Activated CD8-positive, alpha-beta memory T cell treated with anti-CD3 and anti-CD28 coated beads for 1 hour (primary cell): ENCODE measurements around the gene SPSB3.

Experiments
- DNase-seq, 2 donors: peaks; one replicate each; pipeline ENCODE4 v3.0.0-alpha.2; 2020; ENCODE audit warnings: low read depth in 1 of 2; ENCODE audit errors: extremely low read depth in 1 of 2

Gene SPSB3

DNA sequence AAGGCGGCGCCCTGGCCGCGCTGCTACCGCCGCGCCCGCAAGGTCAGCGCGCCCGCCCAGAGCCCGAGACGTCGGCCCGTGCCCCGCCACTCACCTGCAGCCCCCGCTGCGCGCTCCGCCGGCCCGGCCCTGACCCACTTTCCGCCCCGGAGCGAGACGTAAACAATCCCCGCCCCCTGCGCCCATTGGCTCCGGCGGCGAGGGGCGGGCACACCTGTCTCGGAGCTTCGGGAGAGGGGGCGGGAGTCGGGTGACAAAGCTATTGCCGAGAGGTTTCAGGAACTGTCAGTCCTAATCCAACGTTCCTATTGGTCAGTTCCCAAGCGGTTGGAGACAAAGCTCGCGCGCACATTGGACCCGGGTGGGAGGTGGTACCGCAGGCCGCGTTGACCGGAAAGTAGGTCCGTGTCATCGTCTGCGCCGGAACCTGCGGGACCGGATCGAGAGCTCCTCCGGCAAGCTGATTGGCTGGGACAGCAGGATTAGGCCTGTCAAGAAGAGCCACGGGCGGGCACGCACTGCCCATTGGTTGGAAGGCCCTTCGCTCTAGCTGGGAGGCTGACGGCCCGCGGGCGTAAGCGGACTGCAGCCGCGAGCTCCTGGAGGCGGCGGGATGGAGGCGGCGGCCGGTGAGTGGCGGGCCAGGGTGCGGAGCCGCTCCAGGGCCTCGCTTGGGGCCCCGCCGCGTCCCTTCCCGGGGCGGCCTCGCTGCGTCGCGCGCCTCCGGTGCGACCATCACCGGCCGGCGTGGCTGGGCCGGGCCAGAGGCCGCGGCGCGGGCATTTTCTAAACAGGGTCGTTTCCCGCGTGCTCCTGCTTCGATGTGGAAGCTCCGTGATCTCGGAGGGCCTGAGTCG lies at the start of gene SPSB3, which contains the start of gene NUBP2:
SPSB3 (minus strand) TSS at position 164 of the 857 bp plus-strand sequence. CDS start 1,088 bp downstream, outside the sequence.
NUBP2 (plus strand) TSS at position 553 of the 857 bp plus-strand sequence; CDS start at position 614, 61 bp downstream.
- peak; percentile 94 for DNase-seq

DNA sequence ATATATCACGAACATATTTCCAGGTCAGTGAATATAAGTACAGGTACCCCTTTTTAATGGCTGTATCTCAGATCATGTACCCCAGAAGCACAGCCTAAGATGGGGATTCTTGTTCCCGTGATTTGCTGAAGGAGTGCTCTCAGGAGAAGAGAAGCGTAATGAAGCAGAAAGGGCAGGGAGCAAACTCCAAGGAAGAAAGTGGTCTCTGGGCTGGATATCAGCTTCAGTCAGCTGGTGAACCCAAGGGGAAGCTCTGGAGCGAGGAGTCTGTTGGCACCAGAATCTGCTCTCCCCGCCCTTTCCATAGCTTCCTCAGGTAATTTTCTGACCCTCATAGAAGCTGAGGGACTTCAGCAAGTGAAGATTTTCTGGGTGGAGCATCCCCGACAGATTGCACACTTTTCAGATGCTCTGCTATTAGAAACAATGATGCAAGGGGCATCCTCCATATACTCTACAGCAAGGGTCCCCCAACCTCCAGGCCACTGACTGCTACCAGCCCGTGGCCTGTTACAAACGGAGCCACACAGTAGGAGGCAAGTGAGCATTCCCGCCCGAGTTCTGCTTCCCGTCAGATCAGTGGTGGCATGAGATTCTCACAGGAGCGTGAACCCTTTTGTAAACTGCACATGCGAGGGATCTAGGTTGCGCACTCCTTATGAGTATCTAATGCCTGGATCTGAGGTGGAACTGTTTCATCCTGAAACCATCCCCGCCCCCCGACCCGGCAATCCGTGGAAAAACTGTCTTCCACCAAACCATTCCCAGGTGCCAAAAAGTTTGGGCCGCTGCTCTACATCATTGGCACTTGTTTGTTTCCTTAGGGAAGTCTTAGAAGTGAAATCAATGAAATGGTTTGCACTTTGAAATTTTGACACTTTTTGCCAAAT lies 49.1 kb upstream of the SPSB3 start:
- no peak for DNase-seq

DNA sequence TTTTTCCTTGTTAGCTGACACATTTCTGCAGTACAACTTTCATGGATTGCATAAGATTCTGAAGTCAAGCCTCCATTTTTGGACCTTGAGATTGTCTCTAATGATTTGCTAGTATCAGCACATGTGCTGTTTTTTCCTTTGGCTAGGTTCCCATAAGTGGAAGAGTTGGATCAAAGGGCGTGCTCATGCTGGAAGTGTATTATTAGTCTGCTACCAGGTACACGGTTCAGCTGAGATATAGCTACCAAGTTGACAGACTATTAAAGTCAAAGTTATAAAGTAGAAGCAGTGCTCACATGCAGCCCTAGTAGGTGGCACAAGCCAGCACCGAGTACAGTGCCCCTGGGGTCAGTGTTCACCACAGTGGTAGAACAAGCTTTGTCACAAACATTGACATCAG lies 47.8 kb upstream of the SPSB3 start:
- no peak for DNase-seq

DNA sequence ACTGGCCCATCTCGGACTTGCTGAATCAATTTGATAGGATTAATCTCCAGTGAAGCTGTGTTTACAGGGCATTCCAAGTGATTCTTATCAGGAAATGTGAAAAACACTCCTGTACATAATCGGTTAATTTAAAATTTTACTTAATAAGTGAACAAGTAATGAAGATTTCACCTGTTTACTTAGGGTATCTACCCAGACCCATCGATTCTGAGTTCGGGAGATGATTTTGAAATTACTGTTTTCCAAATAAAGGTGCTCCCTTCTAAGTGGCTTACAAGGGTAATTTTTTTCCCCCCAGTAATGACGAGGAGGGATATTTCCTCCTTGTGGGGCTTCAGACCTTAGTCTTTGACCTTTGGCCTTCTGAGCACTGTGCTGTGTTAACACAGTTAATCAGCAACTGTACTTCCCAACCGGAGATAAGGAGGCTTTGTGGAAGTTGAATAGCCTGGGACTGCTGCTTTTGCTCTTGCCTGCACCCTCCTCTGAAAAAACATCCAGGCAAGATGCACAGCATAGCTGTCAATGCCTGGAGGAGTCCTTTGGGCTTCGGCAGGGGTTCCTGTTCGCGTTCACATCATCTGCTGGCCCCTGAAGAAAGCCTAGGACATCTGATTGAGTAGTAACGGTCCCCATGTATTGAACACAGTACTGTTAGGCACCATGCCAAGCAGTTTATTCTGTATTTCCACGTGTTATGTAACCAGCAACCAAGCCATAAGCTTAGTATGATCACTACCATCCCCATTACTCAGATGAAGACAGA lies 46.5 kb upstream of the SPSB3 start:
- no peak for DNase-seq

DNA sequence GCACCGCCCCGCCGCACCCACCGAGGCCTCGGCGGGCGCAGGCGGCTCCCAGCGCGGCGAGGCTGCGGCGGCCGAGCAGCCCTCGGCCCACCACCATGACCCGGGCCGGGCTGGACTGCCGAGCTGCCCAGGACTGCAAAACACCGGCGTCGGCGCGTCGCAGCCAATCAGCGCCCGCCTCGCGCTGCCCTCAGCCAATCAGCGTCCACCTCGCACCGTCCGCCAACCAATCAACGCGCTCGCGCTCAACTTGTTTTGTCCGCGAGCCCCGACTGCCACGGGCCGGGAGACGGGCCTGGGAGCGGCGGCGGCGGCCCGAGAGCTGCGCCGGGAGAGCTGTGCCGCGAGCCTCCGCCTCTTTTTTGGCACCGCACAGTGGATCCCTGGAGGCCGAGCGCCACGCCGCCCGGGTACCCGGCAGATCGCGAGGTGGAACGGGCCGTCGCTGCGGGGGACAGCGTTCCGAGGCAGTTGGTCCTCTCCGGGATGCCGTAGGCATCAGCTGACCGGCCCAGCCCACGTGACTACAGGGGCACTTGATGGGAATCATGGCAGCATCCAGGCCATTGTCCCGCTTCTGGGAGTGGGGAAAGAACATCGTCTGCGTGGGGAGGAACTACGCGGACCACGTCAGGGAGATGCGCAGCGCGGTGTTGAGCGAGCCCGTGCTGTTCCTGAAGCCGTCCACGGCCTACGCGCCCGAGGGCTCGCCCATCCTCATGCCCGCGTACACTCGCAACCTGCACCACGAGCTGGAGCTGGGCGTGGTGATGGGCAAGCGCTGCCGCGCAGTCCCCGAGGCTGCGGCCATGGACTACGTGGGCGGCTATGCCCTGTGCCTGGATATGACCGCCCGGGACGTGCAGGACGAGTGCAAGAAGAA lies 44.6 kb upstream of the SPSB3 start, which contains the start of the genes FAHD1 and HAGH:
FAHD1 (plus strand) TSS at position 516 of the 883 bp plus-strand sequence; CDS start at position 549, 33 bp downstream.
HAGH (minus strand) TSS at position 135 of the 883 bp plus-strand sequence; CDS start at position 97, 38 bp downstream.
- DNase-seq = peak; percentile 70 to 83

DNA sequence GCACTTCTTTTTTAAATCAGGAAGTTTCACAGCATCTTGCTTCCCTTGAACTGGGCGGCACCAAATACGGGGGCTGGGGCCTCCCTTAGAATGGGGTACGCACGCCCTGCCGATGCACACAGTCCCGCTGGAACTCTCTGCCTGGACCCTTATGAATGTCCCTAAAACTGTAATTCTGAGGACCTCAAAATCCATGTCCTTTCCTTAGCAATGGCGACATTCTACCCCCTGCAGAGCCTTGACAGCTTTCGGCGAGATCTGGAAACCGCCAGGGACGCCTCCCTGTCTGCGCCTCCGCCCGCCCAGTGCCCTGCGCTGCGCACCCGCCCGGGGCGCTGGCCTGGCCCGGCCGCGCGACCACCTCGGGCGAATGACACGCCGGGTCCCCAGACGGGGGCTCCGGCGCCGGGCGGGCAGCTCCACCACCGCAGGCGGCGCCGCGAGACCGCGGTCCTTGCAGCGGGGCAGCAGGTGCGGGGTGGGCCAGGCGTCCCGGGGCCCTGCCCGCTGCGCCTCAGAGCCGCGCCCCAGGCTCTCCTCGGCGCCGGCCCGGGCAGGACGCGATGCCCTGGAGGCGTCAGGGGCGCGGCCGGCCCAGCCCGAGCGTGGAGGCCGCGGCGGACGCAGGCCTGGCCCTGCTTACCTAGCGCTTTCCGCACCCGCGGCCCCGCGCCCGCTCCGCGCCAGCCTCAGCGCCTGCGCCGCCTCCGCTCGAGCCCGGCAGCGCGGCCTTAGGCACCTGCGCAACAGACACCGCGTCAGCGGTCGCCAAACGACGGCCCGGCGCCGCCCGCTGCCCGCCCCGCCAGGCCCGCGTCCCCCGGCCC lies 43.7 kb upstream of the SPSB3 start:
- DNase-seq = peak; percentile 25 to 58

DNA sequence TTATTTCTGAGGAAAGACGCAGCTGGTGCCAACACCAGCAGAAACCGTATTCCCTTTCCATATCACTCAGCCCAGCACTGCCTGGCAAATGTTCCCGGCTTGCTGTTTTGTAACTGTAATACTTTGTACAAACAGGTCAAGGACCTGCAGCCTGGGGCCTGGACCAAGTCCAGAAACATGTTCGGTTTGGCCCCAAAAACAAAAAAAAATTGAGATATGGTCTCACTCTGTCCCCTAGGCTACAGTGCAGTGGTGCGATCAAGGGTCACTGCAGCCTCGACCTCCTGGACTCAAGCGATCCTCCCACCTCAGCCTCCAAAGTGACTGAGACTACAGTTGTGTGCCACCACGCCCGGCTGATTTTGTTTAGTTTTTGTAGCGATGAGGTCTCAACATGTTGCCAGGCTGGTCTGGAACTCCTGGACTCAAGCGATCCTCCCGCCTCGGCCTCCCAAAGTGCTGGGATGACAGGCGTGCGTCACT lies 43.1 kb upstream of the SPSB3 start:
- no peak for DNase-seq

DNA sequence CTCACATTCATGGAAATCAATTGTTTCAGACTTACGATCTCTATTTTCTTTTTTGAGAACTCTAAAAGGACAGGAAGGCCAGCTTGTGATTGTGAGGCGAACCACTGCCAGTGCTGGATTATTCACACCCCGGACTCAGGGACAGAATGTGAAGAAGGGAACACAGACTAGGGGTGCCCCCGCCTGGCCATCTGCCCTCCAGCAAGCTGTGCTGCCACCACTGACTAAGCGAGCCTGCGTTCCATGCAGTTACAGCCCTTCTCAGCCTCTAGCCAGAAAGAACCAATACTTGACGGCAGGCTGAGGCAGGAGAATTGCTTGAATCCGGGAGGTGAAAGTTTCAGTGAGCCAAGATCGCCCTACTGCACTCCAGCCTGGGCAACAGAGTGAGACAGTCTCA lies 41.5 kb upstream of the SPSB3 start:
- no peak for DNase-seq

DNA sequence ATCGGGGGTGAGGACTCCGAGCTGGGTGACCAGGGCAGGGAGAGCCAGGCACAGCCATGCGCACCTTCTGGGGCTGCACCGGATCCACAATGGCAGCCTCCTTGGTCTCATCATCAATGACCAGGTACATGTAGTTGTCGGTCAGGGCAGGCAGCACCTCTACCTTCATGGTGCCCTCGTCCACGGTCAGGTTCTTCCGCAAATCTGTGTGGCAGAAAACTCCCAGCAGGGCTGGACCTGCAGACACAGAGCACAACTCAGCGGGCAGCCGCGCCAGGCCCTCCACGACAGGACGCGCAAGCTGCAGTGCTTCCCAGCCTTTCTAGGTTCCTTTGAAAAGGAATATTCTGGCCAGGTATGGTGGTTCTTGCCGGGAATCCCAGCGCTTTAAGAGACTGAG lies 40.4 kb upstream of the SPSB3 start:
- no peak for DNase-seq

DNA sequence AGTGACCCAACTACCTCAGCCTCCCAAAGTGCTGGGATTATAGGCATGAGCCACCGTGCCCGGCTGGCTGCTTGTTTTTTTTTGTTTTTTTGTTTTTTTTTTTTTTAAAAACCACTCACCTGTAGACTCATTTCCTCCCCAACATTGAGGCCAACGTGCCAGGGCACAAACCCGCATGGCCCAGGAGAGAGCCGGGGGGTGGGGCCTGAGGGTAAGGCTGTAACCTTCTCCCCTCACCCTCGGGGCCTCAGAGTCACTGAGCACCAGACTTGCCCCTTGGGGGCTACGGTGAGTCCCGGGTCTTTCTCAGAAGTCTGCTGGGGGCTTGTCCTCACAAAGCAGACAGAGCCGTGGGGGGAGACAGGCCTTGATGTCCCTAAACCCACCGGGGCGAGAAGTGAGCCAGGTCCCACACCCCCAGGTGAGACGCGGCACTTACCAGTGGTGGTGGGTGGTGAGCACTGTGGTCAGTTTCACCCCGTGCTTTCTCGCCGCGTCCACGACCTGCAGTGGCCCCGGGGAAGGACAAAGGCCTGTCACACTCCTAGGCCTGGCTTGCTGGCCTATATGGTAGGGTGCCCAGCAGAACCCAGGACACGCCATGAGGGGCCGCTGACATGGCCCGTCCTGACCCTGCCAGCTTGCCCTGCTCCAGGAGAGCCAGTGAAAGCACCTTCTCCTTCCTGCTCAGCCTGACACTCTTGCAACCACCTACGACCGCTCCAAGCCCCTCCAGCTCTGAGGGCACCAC lies 39.7 kb upstream of the SPSB3 start:
- no peak for DNase-seq

DNA sequence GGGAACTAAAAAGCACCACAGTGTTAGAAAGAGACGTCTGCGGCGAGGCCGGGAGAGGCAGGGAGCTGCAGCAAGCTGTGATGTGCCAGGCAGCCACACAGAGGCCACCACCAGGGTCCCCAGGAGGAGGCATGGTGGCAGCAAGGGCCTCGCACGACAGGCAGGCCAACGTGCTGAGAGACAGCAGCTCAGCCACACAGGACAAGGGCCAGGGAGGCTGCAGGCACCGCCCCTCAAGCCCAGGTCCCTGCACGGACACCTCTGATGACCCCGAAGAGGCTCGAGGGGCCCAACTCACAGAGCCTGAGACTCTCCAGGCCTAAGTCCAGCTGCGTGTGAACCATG lies 38.5 kb upstream of the SPSB3 start:
- DNase-seq = no peak

DNA sequence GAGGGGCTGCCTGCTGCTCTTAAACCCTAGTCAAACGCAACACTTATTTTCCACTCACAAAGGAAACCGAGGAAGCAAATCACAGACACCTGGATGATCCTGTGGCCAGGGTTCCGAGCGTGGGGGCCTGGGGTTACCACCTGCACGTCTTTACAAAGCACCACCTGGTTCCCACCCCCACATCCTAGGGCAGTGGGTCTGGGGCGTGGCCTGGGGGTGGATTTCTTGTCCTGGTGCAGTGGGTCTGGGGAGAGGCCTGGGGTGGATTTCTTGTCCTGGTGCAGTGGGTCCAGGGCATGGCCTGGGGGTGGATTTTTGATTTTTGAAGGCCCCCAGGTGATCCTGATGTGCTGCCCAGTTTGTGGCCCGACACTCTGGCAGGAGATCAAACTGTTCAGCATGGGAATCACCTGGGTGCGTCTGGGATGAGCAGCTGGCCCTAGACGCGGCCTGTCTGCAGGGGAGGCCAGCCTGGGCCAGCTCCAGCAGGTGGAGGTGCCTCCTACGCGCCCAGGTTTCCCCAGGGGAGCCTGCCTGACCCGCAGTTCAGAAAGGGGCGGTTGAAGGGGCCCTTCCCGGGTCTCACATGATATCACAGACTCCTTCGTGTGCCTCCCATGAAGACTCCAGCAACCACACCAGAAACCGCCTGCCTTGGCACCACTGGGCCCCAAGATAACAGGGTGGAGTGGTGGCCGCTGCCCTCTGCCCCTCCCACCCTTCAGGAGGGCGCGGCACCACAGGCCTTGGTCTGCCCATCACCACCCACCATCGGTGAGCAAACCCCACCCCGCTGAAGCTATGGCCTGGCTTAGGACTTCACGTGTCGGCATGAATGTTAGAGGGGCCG lies 38.0 kb upstream of the SPSB3 start:
- no peak for DNase-seq

DNA sequence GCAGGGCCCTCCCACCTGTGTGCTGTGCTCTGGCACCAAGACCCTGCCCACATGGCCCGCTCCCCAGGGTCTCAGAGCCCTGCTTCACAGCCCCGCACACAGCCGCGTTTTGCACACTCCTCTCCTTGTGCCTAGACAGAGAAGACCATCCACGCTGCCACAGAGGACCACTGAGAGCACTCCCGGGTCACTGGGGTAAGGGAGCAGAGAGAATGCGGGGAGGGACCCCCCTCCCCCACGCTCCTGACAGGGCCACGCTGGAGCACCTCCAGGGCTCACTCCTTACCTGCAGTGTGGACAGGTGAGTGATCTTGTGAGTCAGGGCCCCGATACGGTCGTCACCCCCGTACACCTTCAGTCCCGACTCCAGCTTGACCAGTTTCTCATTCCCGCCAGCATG lies 37.2 kb upstream of the SPSB3 start:
- no peak for DNase-seq

DNA sequence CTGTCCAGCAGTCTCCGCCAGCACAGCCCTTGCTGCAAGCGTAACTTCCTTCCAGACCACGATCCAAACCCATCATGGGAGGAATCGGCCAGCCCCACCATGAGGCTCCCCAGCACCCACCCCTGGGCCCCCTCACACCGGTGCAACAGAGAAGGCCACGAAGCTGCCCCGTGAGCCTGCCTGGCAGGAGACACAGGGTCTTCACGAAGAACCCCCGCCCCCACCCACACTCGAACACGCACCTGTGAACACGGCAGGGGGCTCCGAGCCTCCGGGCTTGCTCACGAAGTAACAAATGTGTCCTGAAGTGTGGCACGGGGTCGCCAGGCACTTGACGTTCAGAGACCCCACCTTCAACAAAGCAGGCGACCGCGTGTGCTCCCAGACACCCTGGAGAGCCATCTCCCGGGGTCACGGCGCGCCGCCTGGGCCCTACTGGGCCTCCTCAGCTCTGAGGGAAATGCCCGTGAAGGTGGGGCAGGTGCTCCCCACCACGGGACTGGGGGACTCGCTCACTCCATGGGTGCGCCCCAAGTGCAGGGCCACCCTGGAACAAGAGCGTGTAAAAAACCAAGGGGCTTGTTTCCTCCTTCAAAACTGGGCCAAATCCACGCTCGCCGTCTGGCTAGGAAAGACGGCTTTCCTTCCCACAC lies 36.6 kb upstream of the SPSB3 start:
- DNase-seq = no peak

DNA sequence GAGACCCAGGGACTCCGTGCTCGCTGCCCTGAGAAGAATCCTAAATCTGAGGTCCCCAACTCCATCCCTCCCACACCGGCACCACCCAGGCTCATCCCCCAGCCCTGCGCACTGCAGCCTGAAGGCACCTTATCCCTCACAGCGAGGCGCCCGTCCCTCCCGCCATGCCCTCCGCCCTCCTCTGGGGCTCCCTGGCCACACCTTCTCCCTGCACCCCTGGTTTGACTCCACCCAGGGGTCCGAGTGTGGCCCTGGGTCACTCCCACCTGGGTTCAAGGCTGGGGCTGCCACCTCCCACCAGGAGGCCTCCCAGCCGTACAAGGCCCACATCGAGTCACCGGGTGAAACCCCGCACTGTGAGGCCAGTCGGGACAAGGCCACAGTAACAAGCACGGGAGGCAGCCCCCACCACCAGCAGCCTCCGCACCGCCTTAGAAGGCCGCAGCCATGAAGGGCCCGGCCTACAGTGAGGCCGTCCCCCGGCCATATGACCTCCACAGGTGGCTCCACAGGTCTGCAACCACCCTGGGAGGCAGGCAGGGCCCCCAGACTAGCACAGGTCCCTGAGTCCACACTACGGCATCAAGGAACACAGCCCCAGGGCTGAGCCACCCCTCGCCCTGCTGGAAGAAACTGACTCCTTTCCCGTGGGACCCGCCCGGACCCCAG lies 36.0 kb upstream of the SPSB3 start:
- DNase-seq = no peak

DNA sequence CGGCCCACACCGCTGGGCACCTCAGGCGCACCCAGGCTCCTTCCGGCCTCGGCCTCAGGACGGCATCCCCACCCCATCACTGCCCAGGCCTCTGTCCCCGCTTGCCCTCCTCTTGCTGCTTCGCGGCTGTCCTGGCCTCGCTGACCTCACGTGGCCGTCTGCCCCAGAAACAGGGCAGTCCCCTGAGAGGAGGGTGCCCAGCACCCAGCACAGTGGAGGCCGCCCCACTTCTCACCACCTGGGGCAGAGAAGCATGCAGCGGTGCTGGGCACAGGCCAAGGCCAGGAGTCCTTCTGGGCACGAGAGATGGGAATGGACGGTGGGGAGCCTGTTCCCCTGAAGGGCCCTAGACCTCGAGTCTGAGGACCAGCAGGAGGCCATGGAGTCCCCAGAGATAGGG lies 35.3 kb upstream of the SPSB3 start:
- no peak for DNase-seq
